Activated T-cell treated with anti-CD3 and anti-CD28 coated beads, Interleukin-2, amount 50 U/mL, for 4 hours (primary cell): Measurements from ENCODE around the gene AAMDC. TPM values are rescaled to one million over a fixed set of nuclear protein-coding genes. Genes with fewer than 3 reads are reported as not detected.

Experiments
- ATAC-seq, 2 donors: fragments of 200-7000 bp; cut with Tn5 transposase; one replicate each; pipeline ENCODE4 v1.10.0; 2021
- DNase-seq: peaks from one replicate; pipeline ENCODE4 v3.0.0-alpha.2; 2020
- H3K27me3 Mint-ChIP-seq: one replicate; pipeline ENCODE4 v1.8.0; 2021; ENCODE audit warnings: low read depth, mixed read lengths
- H3K36me3 Mint-ChIP-seq: one replicate; pipeline ENCODE4 v1.8.0; 2022; ENCODE audit warnings: mixed read lengths; ENCODE audit not compliant: insufficient read depth
- H3K4me1 Mint-ChIP-seq: one replicate; pipeline ENCODE4 v1.8.0; 2021; ENCODE audit warnings: low read depth, mixed read lengths
- H3K4me3 Mint-ChIP-seq: one replicate; pipeline ENCODE4 v1.8.0; 2021; ENCODE audit warnings: mild to moderate bottlenecking, moderate library complexity, mixed read lengths
- H3K9me3 Mint-ChIP-seq: one replicate; pipeline ENCODE4 v1.8.0; 2021; ENCODE audit warnings: mixed read lengths
- total RNA-seq, 3 donors: library from RNA; stranded (reverse); gene quantifications; one replicate each; pipeline ENCODE4 v1.2.1, GENCODE V29; 2021

Gene AAMDC
- 1 to 10 TPM; 1.8 to 2.4 (median 2.2) TPM for total RNA-seq

DNA sequence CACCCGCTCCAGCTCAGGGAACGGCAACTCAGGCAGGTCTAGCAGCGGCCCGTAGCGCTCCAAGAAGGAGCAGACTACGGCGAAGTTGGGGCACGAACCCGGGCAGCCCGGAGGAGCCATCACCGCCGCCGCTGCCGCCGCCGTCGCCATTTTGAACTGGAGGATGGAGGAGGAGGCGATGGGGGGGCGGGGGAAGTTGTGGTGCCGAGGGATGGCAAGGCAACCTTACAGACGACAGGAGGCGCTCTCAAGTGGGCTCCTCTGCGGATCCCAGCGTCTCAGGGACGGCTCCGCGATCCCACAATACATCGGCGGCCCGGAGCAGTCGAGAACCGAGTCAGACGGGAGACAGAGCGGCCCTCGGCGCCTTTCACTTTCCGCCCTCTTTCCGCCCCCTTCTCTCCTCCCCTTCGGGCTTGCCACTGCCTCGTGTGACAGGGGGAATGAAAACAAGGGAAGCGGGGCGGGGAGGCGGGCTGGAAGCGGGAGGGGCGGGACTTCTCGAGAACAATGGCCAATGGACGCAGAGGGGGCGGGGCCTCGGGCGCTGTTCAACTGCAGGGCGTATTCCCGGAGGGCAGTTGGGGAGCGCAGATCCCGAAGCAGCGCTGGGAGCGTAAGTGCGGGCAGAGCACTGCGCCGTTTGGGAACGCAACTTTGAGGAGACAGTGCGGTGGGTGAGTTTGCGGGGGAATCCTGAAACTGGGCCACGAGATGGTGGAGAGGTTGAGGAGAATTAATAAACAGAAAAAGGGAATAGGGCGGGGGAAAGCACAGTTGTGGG is at the start of gene AAMDC, which contains the start of gene RSF1:
TSS of gene AAMDC (plus strand) at position 580 of the 784 bp plus-strand sequence. CDS start 21,353 bp downstream, outside the sequence.
TSS of gene RSF1 (minus strand) at position 158 of the 784 bp plus-strand sequence. CDS start at position 150, 8 bp downstream.
- ATAC-seq, result peak; percentile 86 to 88
- Mint-ChIP-seq H3K9me3 (no peaks in the 10 kb centered on the region), H3K4me1 (peaks cover 40% of the 10 kb centered on the region), H3K36me3 (peaks cover 4% of the 10 kb centered on the region), H3K27me3 (no peaks in the 10 kb centered on the region), H3K4me3 (peak within 1 kb of the TSS; percentile 100)
- DNase-seq, result peak; percentile 95

DNA sequence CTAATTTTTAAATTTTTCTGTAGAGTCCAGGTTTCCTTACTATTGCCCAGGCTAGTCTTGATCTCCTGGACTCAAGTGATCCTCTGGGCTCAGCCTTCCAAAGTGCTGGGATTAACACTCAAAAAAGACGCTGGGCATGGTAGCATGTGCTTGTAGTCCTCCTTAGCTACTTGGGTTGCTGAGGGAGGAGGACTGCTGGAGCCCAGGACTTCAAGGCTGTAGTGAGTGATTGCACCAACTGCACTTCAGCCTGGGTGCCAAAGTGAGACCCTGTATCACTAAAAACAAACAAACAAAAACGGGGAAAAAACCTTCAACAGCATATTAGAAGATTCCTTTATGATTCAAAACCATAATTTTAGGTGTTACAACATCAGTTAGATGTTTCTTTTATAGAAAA is 45.0 kb upstream of the AAMDC start:
- DNase-seq (no peak), ATAC-seq (no peak)
- Mint-ChIP-seq H3K36me3 (peaks cover 3% of the 10 kb centered on the region), H3K27me3 (no peaks in the 10 kb centered on the region), H3K4me1 (peaks cover 52% of the 10 kb centered on the region), H3K9me3 (no peaks in the 10 kb centered on the region), H3K4me3 (no peak overlapping the region)

DNA sequence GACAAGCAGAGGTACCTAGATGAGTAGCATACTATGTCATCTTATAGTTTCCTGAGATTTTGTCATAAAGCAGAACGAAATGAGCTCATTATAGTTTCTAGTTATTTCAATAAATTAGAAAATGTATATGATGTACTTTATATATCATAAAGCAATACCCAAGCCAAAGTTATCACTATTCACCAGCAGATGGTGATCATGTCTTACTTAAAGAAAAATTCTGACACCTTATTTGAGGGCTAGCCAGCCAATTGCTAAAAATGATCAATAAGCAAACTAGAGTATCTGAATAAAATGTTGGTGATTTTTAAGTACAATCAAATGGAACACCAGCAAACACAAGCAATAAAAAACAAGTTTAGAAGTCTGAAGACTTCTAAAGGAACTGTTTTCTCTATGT is 44.5 kb upstream of the AAMDC start:
- Mint-ChIP-seq H3K4me1 (peaks cover 50% of the 10 kb centered on the region), H3K27me3 (no peaks in the 10 kb centered on the region), H3K9me3 (no peaks in the 10 kb centered on the region), H3K4me3 (no peak overlapping the region), H3K36me3 (peaks cover 3% of the 10 kb centered on the region)
- DNase-seq (no peak), ATAC-seq (peak in 1 of 2 donors; percentile 28)

DNA sequence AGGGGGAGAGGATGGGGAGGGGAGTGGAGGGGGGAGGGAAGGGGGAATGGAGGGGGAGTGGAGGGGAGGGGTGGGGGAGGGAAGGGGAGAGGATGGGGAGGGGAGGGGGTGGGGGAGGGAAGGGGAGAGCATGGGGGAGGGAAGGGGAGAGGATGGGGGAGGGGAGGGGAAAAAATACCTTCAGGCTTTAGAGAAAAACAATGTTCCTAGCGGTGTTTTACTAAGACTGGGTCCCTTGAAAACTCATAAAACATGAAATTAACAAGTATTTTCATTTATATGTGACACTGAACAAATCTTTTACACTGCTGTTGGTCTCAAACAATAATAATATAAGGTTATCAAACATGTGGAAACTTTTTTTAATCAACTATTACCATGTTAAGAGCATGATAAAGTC is 42.8 kb upstream of the AAMDC start:
- no peak overlapping the region for H3K4me3 Mint-ChIP-seq
- ATAC-seq (no peak), DNase-seq (no peak)
- H3K36me3 Mint-ChIP-seq, result peaks cover 5% of the 10 kb centered on the region
- H3K27me3 Mint-ChIP-seq, result no peaks in the 10 kb centered on the region
- peaks cover 37% of the 10 kb centered on the region for H3K4me1 Mint-ChIP-seq
- H3K9me3 Mint-ChIP-seq, result no peaks in the 10 kb centered on the region

DNA sequence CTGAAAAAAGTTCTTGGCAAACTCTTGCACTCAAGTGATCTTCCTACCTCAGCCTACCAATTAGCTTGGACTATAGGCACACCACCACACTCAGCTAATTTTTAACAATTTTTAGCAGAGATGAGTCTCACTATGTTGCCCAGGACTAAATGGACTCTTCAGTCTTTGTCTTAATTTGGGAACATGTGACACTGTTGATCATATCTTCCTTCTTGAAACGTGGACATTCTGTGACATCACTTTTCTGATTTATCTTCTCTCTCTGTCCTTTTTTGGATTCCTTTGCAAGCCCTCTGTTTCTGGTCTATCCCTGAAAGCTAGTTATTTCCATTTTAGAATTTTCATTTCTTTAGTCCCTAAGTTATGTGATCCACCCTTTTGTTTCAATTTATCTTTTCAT is 42.4 kb upstream of the AAMDC start:
- H3K27me3 Mint-ChIP-seq, result no peaks in the 10 kb centered on the region
- peaks cover 35% of the 10 kb centered on the region for H3K4me1 Mint-ChIP-seq
- DNase-seq (no peak), ATAC-seq (no peak)
- peaks cover 5% of the 10 kb centered on the region for H3K36me3 Mint-ChIP-seq
- H3K4me3 Mint-ChIP-seq, result no peak overlapping the region
- H3K9me3 Mint-ChIP-seq, result no peaks in the 10 kb centered on the region

DNA sequence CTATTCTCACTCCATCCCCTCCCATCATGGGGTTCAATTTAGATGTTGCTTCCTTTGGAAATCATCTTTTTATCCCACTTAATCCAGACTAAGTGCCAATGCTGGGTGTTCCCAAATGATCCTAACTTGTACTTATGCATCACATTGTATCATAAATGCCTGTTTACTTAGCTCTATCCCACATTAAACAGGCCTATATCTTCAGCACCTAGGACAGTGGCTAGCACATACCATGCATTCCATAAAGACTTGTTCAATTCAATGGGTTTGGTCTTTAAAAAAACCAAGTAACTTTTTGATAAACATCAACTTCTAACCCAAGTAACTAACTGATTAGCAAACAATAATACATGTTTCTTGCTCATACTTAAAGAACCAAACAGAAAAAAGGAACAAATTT is 41.0 kb upstream of the AAMDC start:
- ATAC-seq (no peak), DNase-seq (no peak)
- Mint-ChIP-seq H3K36me3 (peaks cover 4% of the 10 kb centered on the region), H3K4me1 (peaks cover 37% of the 10 kb centered on the region), H3K27me3 (no peaks in the 10 kb centered on the region), H3K4me3 (no peak overlapping the region), H3K9me3 (no peaks in the 10 kb centered on the region)

DNA sequence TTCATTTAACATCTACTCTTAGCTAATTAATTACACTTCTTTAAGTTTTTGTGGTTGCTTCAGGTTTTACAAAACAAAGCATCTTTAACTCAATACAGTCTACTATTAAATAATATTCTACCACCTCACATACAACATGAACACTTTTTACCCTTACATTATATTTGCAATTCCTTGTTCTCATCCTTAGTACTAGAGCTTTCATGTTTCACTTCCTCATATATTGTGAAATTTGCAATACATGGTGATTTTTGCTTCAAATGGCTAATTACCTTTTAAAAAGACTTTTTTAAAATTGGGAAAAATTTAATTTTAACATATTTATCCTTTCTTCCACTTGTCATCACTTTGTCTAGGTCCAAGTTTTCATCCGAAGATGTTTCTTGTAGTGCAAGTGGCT is 37.9 kb upstream of the AAMDC start:
- Mint-ChIP-seq H3K4me3 (no peak overlapping the region), H3K4me1 (peaks cover 45% of the 10 kb centered on the region), H3K9me3 (no peaks in the 10 kb centered on the region), H3K27me3 (no peaks in the 10 kb centered on the region), H3K36me3 (peaks cover 7% of the 10 kb centered on the region)
- ATAC-seq (no peak), DNase-seq (no peak)

DNA sequence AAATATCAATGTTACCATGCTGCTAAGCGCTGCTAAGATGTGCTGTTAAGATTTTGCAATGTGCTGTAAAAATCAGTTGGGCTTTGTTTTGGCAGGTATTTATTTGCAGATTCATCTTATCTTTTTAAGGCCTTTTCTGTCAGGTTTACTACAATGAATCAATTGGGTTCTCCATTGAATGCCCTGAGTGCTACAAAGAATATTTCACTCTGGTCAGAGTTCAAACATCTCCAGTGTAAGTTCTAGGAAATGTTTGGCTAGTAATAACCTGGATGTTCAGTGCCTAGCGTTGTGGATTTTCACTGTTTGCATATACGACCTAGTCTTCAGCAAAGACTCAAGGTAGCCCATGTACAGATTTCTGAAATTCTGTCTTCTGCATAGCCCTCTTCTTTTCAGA is 36.4 kb upstream of the AAMDC start:
- Mint-ChIP-seq H3K36me3 (peaks cover 12% of the 10 kb centered on the region), H3K27me3 (no peaks in the 10 kb centered on the region), H3K4me3 (no peak overlapping the region), H3K4me1 (peaks cover 53% of the 10 kb centered on the region), H3K9me3 (no peaks in the 10 kb centered on the region)
- ATAC-seq (no peak), DNase-seq (no peak)

DNA sequence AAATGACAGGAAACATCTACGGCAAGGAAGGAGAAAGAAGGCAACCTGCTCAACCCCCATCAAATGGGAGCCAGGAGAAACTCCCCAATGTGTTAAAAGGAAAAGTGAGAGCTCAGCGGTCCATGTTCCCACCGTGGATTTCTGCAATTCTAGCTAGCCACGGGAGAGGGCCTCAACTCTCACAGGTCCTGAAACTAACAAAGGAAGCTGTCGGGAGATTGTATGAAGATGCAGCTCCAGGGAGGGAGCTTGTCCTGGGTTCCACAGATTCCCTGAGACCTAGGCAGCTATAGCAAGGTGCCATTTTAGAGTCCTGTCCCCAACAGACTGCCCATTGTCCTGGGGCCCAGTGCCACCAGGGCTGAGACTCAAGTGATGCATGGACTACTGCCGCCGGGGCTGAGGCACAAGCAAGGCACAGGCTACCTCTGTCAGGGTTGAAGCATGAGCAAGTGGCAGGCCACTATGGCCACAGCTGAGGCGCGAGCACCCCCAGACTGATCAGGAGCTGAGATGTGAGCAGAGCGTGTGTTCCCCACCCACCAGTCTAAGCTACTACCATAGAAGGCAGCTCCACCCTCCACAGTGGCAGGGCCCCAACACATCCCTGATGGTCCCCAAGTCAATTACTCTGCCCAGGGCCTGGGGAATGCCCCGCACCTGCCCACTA is 31.7 kb upstream of the AAMDC start:
- H3K9me3 Mint-ChIP-seq, result peaks cover 5% of the 10 kb centered on the region
- H3K4me1 Mint-ChIP-seq, result peaks cover 74% of the 10 kb centered on the region
- H3K4me3 Mint-ChIP-seq, result no peak overlapping the region
- DNase-seq (no peak), ATAC-seq (peak; percentile 10 to 46)
- H3K36me3 Mint-ChIP-seq, result peaks cover 47% of the 10 kb centered on the region
- no peaks in the 10 kb centered on the region for H3K27me3 Mint-ChIP-seq

DNA sequence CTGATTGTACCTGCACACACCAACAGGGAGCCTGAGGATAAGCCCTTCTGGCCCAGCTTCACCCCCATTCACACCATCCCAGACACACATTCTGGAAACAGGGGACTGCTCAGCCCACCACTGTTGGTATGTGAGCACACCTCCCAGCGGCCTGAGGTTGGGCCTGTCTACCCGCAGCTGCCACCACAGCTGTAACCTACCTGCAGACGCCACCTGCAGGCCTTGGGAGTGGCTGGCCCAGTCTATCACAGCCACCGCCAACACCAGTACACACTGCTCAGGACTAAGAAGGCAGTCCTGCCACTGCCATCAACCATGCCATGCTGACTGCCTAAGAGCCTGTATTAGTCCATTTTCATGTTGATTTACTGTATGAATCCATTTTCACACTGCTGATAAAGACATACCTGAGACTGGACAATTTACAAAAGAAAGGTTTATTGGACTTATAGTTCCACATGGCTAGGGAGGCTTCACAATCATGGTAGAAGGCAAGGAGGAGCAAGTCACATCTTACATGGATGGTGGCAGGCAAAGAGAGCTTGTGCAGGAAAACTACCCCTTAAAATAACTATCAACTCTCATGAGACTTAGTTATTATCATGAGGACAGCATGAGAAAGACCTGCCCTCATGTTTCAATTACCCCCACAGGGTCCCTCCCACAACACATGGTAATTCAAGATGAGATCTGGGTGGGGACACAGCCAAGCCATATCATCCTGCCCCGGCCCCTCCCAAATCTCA is 31.0 kb upstream of the AAMDC start:
- H3K4me3 Mint-ChIP-seq, result no peak overlapping the region
- peaks cover 47% of the 10 kb centered on the region for H3K36me3 Mint-ChIP-seq
- ATAC-seq, result peak in 1 of 2 donors; percentile 23
- no peaks in the 10 kb centered on the region for H3K27me3 Mint-ChIP-seq
- peaks cover 76% of the 10 kb centered on the region for H3K4me1 Mint-ChIP-seq
- no peak for DNase-seq
- peaks cover 5% of the 10 kb centered on the region for H3K9me3 Mint-ChIP-seq

DNA sequence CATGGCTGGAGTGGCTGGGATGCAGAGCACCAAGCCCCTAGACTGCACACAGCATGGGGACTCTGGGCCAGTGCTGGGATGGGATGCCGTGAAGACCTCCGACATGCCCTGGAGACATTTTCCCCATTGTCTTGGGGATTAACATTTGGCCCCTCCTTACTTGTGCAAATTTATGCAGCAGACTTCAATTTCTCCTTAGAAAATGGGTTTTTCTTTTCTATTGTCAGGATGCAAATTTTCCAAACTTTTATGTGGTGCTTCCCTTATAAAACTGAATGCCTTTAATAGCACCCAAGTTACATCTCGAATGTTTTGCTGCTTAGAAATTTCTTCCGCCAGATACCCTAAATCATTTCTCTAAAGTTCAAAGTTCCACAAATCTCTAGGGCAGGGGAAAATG is 29.6 kb upstream of the AAMDC start:
- Mint-ChIP-seq H3K4me3 (no peak overlapping the region), H3K4me1 (peaks cover 87% of the 10 kb centered on the region), H3K9me3 (peaks cover 5% of the 10 kb centered on the region), H3K36me3 (peaks cover 47% of the 10 kb centered on the region), H3K27me3 (no peaks in the 10 kb centered on the region)
- ATAC-seq (no peak), DNase-seq (no peak)

DNA sequence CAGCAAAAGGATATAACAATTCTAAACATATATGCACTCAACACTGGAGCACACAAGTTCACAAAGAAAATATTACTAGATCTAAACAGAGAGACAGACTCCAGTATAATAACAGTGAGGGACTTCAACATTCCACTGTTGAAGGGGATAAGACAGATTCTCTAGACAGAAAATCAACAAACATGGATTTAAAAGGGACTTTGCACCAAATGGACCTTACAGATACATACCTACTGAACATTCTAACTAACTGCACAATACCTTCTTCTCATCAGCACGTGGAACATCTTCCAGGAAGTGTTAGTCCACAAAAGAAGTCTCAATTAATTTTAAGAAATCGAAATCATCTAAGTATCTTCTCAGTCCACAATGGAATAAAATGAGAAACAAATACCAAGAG is 27.0 kb upstream of the AAMDC start:
- Mint-ChIP-seq H3K36me3 (peaks cover 53% of the 10 kb centered on the region), H3K4me3 (no peak overlapping the region), H3K9me3 (peaks cover 5% of the 10 kb centered on the region), H3K4me1 (peaks cover 83% of the 10 kb centered on the region), H3K27me3 (no peaks in the 10 kb centered on the region)
- DNase-seq, result no peak
- no peak for ATAC-seq

DNA sequence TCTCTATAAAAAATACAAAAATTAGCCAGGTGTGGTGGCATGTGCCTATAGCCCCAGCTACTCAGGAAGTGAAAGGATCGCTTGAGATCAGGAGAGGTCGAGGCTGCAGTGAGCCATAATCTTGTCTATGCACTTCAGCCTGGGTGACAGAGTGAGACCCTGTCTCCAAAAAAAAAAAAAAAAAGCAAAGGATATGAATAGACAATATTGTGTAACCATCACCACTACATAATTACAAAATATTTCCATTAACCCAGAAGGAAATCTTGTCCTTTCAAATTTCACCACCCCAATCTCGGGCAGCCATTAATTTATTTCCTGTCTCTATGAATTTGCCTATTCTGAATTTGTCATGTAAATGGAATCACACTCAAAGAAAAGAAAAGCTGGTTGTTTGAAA is 21.6 kb upstream of the AAMDC start:
- H3K4me1 Mint-ChIP-seq, result peaks cover 73% of the 10 kb centered on the region
- H3K4me3 Mint-ChIP-seq, result no peak overlapping the region
- no peak for DNase-seq
- no peaks in the 10 kb centered on the region for H3K9me3 Mint-ChIP-seq
- H3K36me3 Mint-ChIP-seq, result peaks cover 15% of the 10 kb centered on the region
- no peaks in the 10 kb centered on the region for H3K27me3 Mint-ChIP-seq
- no peak for ATAC-seq

DNA sequence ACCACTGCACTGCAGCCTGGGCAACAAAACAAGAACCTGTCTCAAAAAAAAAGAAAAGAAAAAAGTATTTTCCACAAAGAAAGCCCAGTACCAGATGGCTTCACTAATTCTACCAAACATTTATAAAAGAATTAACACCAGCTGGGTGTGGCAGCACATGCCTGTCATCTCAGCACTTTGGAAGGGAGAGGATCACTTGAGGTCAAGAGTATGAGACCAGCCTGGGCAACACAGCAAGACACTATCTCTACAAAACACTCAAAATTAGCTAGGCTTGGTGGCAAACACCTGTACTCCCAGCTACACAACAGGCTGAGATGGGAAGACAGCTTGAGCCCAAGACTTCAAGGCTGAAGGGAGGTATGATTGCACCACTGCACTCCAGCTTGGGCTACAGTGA is 20.5 kb upstream of the AAMDC start:
- Mint-ChIP-seq H3K27me3 (no peaks in the 10 kb centered on the region), H3K36me3 (peaks cover 15% of the 10 kb centered on the region), H3K4me1 (peaks cover 62% of the 10 kb centered on the region), H3K9me3 (no peaks in the 10 kb centered on the region), H3K4me3 (no peak overlapping the region)
- ATAC-seq (no peak), DNase-seq (no peak)
